HG03442 (cell line): Measurements from ENCODE around the gene KCNQ1.

Experiments used
- ATAC-seq: cut with Tn5 transposase; IDR thresholded peaks from one replicate; pipeline ENCODE4 v1.9.1; 2021; ENCODE audit warnings: mild to moderate bottlenecking, moderate library complexity; ENCODE audit not compliant: unreplicated experiment

Gene KCNQ1

DNA sequence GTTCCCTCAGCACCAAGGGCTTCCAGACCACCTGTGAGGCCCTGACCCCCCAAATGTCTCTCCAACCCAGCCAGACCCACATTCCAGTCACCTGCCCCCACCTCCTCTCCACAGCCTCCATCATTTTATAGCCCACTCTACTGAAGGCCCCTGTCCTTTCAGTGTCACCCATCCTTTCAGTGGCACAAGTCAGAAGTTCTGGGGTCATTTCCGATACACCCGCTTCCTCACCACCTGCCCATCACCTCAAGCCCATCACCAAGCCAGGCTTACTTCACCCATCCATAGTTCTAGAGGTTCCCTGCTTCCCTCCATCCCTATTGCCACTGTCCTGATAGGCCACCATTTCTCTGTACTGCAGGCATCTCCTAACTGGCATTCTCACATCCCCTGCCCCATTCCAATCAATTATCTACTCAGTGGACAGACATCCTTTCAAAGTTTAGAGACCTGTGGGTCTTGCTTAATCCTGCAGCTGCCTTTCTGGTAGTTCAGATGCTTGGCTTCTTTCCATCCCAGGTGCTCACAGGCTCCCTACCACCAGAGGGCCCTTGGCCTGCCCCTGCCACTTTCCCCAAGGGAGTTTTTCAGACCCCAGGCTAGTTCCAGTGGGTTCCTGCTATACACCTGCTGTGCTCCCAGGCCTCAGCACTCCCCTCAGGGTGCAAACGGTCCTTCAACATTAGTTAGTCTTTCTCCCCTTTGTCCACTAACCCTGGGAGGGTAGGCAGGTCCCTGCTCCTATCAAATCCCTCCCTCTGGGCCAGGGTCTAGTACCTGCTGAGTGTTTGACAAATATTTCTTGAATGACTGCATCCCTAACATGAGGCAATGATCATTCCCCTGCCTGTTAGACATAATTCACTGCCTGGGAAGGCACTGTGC lies 247.4 kb downstream of the KCNQ1 start:
- ATAC-seq: no peak

DNA sequence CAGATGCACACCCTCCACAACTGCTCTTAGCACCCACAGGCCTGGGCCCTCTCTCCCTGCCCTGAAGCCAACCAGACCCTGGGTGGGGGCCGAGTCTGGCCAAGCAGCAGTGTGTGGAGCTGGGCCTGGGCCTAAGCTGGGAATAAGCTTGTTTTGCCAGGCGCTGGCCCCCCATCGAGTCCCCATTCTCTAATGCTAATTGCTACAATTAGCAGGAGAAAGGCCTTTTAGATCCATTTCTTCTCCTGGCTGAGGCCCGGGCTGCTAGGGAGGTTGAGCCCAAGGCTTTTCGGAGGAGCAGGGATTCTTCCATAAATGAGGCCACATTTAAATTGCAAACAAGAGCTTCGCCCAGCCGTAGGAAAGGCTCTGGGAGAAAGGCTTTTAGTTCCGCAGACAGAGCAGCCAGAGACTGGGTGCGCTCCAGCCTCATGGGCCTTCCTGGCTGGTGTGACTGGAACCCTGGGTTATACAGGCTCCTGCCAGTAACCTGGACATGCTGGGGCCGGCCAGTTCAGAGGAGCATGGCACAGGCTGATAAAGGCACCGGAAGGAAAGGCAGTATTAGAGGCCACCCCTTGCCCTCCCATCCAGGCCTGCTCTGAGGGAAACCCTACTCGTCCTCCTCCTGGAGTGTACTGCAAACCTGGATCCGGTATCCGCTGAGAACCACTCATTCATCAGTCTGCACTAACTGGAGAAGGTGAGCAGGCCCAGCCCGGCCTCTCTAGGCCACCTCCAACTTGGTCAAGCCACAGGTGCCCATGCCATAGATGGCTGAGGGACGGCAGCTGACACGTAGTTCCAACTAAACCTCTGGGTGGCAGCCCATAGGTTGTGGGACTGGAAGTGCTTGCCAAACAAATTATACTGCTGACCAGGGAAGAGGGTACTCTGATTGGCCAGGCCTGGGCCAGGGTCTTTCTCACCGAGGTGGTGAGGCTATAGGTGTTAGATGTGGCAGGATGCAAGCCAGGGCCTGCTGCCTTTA lies 248.8 kb downstream of the KCNQ1 start:
- no peak for ATAC-seq

GRCh38 chr11:2694495-2694894 lies 249.7 kb downstream of the KCNQ1 start:
- no peak for ATAC-seq

GRCh38 chr11:2694995-2695939 lies 250.5 kb downstream of the KCNQ1 start:
- ATAC-seq: no peak

GRCh38 chr11:2696455-2696854 lies 251.6 kb downstream of the KCNQ1 start:
- no peak for ATAC-seq

GRCh38 chr11:2697866-2698265 lies 253.1 kb downstream of the KCNQ1 start:
- ATAC-seq: no peak

DNA sequence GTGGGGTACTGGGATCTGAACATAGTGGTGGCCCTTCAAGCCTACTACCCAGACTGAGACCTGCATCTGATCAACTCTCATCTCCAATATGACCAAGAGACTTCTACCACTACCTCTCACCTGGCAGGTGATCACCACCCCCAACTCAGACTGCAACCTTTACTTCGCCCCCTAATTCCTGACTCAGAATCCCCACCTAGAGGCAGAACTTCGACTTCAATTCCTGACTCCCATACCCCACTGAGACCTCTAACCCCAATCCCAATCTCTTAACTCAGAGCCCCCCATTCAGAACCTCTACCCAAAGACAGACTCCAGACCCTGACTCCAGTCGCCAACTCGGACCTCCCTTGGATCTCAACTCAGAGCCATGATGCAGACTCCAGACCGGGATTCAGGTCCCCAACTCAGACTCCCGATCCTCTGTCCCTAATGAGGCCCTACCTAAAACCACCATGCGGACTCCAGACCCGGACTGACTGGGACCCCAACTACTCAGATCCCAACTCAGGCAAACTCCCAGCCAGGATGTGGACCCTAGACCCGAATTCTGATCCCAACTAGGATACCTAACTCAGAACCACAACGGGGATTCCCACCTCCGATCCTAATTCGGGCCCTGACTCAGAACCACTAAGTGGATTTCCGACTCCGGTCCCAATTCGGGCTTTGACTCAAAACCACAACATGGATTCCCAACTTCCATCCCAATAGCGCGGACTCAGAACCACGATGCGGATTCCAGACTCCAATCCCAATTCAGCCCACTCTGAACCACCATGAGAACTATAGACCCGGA lies 253.8 kb downstream of the KCNQ1 start:
- ATAC-seq: no peak

DNA sequence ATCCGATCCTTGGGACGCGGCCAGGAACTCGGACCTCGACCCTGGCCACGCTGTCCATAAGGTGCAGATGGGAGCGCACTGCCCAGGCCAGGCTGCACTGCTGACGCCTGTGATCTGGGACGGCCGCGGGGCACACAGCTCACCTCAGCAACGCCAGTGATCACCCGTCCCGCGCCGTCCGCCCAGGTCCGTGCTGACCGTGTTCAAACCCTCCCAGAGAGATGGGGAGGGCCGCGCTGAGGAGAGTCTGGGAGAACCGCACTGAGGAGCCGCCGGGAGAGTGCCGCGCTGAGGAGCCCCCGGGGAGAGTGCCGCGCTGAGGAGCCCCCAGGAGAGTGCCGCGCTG lies 254.3 kb downstream of the KCNQ1 start:
- ATAC-seq: no peak

DNA sequence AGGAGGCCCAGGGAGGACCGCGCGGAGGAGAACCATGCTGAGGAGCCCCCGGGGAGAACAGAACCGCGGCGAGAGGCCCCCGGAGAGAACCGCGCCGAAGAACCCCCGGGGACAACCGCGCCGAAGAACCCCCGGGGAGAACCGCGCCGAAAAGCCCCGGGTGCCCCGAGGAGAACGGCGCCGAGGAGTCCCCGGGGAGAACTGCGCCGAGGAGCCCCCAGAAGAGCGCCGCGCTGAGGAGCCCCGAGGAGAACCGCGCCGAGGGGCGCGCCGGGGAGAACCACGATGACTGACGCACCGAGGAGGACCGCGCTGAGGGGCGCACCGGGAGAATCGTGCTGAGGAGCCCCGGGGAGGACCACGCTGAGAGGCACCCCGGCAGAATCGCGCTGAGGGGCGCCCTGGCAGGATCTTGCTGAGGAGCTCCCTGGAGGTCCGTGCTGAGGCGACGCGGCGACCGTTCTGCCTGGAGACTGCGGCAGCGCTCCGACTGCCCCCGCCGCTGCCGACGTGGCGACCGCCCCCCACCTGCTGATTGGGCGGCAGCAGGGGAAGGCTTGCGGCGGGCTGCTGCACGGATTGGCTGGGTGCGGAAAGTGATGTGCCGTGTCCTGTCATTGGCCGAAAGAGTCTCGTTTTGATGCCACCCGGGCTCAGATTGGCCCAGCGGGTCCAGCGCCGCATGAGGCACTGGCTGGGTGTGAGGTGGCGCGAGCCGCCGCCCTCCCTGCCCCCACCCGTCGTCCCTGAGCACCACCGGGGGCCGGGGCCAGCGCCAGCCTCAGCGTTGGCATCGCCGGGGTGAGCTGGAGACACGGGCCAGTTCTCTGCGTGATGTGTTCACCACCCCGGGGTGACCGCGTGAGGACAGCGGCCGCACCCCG lies 255.0 kb downstream of the KCNQ1 start, which contains the start of gene KCNQ1OT1:
TSS of gene KCNQ1OT1 (minus strand) at position 464 of the 884 bp plus-strand sequence.
- ATAC-seq: peak; percentile 85

GRCh38 chr11:2700415-2701211 lies 255.8 kb downstream of the KCNQ1 start:
- ATAC-seq: no peak

- no peak for ATAC-seq
Observed at GRCh38 chr11:2701230-2701629, 256.4 kb downstream of the KCNQ1 start.

DNA sequence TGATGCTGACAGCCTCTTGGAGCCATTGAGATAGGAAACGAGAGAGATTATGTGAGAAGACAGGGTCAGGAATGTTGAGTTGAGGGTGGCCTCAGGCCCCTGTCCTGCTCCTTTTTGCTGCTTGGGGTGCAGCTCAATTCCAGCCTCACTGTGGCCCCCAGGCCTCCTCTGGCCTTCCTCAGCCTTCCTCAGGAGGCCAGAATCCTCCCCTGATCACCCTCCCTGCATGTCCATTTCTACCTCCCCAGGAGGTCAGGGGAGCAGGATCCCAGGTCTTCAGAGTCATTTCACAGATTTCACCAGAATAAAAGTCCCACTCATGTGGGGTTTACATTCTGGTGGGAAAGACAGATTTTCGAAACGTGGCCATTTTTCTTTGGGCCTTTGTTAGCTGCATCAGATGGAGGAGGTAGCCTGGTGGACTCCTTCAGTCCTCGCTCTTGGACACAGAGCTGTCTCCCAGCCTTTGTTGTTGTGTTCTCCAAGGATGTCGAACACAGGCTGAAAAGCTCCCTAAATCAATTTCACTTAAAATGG lies 257.2 kb downstream of the KCNQ1 start:
- no peak for ATAC-seq

DNA sequence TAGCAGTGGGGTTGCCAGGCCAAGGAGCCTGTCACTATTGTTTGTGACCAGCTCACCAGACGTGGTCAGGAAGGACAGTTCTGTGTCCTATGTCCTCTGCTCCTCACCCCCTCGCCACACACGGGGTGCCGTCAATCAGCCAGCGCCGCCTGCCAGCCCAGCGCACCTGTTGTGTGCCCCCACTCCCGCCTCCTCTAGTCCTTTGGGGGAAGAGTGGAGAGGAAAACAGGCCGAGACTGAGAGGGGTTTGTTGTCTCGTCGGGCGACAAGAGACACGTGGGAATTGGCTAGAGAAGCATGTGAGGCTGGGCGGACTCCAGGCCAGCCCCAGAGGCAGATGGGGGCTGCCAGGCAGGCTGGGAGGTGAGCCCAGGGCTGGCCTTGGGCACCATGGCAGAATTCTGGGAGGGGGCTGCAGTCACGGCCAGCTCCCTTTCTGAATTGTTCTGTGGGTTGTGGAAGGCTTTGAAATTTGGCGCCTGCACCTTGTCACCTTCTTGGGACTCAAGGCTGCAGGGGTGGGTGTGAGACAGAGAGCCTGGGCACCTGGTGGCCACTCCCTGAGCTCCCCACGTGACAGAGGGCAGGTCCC lies 258.1 kb downstream of the KCNQ1 start:
- ATAC-seq: no peak

DNA sequence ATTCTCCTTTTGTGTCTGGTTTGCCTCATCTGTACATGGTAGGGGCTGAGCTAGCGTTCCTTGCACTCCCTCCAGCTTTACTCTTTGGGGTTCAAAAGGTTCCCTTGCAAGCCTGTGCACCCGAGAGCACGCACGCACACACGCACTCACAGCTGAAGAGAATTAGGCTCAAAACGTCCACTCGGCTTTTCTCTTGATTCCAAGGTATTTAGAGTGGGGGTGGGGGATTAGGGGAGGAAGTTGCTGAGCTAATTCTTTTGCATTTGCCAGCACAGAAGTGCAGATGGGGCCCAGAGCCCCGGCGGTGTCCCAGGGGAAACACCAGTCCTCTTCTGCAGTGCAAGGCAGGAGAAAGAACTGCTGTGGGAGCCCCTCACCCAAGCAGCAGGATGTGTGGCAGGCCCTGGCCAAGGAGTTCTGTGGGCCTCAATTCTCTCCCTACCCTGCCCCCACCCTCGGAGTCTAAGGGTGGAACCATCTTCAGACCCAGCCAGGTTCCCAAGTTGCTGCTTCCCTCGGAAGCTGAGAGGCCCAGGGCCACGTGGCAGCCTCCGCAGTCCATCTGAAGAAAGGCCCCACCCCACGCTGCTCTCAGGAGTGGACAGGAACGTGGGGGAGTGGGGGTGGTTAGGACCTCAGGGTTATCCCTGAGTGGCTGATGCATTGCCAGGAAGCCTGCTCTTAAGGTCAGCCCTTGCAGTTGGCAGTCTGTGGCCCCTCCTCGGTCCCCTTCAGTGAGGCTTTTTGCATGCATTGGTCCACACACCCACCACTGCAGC lies 258.7 kb downstream of the KCNQ1 start:
- ATAC-seq: no peak

DNA sequence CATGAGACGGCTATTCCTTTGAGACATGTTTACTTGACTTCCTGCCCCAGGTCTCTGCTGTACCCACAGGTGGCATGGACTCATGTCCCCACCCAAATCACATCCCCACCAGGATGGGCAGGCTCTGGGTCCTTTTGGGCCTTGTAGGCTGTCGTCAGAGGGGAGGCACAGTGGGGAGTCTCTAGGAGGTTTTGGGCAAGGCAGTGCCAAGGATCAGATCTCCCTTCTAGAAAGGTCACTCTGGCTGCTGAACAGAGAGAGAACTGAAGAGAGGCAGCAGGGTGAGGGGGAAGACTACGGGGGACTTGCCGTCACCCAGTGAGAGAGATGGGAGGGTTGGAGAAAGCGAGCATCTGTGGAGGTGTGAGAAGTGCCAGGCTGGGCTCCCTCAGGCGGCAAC lies 259.5 kb downstream of the KCNQ1 start:
- ATAC-seq: no peak

DNA sequence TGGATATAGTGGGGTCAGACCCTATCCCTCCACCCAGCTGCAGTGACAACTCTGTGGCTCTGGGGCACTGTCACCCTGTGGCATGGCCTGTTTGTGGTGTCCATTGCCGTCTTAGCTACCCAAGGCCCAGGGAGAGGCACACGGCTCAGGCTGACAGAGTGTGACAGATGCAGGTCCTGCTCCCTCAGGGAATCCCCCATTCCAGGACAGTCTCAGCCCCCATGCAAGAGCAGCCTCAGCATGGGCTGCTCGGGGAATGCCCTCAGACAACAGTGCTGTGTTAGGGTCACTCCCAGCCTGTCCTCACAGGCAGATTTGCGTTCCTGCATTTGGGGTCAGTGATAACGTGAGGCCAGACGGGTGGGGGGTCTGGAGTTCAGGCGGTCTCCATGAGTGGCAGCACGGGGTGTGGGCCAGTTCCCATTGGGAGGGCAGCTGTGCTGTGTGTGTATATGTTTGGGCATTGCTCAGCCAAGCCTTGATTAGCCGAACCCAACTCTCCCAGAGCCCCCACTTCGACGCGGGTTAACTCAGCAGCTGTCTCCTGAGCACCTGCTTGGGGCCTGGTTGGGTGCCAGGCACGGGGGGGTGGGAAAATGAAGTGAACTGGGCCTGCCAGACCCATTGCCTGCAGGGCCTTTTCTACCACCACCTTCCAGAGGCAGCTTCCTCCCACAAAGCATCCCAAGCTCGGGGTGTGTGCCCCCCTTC lies 260.2 kb downstream of the KCNQ1 start:
- no peak for ATAC-seq
